Stimulated activated naive CD8-positive, alpha-beta T cell treated with anti-CD3 and anti-CD28 coated beads, Interleukin-15, Interleukin-2, amounts not matched to agents 100 U/mL and 50 U/mL, for 24 hours (primary cell): ENCODE measurements around the gene MIER3.

Experiments used
- ATAC-seq: fragments of 150-1000 bp; cut with Tn5 transposase; one replicate; pipeline ENCODE4 v1.10.0; 2021
- DNase-seq: peaks from one replicate; pipeline ENCODE4 v3.0.0; 2021

The MIER3 gene

DNA sequence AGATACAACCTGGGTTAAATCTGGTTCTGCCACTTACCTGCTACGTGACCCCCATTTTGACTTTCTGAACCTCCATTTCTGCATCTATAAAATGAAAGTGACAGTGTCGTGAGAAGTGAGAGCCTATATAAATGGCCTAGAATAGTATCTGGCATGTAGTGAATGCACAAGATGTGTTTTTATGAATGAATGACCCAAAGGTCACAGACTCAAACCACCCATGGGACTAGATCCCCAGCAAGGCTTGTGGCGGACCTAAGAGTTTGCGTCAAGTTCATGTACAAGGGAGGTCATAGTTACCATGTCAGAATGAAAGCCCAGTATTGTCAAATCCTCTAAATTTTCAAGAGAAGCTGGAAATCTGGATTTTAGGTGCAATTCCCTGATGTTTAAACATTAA lies 53.7 kb downstream of the MIER3 start:
- DNase-seq (no peak), ATAC-seq (no peak)

DNA sequence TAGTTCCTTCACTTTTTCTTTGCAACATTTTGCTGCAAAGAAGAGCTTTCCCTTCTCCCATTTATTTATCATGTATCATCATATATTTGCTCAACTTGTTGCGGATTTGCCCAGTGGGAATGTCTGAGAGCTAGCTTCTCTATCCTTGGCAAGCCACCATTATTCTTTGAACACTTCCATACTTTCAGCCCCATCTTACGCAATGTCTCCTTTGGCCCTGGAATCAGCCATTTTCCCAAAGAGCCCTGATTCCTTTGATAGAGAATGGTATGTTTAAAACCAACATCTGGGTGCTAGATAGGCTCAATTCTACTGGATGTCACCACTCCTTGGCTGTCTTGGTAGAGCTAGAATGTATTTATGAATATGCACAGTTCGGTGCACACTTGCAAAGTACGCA lies 55.2 kb downstream of the MIER3 start:
- no peak for DNase-seq
- no peak for ATAC-seq

DNA sequence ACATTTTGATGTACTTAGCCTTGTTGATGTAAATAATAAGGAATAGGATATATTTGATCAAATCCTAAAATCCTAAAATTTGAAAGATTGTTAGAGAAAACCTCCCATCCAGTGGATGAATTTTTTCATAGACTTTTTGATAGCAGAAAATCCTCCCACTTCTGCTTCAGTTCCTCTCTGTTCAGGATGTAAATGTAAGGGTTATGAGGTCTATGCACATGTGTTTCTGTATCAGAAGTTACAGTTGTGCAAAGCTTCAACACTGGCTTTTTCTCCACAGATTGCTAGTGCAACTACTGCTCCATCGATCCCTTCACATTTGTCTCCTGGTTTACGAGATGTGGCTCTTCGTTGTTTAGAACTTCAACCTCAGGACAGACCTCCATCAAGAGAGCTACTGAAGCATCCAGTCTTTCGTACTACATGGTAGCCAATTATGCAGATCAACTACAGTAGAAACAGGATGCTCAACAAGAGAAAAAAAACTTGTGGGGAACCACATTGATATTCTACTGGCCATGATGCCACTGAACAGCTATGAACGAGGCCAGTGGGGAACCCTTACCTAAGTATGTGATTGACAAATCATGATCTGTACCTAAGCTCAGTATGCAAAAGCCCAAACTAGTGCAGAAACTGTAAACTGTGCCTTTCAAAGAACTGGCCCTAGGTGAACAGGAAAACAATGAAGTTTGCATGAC lies 58.5 kb downstream of the MIER3 start:
- no peak for ATAC-seq

DNA sequence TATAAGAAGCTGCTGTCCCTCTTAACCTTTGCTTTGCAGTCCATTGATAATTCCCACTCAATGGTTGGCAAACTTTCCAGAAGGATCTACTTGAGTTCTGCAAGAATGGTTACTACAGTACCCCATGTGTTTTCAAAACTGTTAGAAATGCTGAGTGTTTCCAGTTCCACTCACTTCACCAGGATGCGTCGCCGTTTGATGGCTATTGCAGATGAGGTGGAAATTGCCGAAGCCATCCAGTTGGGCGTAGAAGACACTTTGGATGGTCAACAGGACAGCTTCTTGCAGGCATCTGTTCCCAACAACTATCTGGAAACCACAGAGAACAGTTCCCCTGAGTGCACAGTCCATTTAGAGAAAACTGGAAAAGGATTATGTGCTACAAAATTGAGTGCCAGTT lies 70.4 kb downstream of the MIER3 start:
- DNase-seq (no peak), ATAC-seq (no peak)

More for the DNA sequence above, 58.5 kb downstream of the MIER3 start:
- DNase-seq: no peak

DNA sequence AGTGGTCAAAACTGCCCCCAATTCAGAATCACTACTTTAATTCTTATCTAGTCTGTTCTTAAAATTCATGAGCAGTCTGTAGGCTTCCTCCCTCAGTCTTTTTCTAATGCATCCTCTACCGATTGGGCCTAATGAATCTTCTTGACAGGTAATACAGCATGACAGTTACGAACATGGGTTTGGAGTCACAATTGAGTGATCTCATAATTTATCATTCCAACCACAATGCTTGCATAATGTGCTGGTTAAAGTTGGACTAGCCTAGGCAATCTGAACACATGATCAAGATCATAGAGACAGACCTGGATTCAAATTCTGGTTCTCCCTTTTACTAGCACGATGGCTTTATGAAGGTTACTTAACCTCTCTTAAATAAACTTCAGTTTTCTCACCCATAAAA lies 75.6 kb downstream of the MIER3 start:
- ATAC-seq (no peak), DNase-seq (no peak)

GRCh38 chr5:56873056-56873455 lies 78.9 kb downstream of the MIER3 start:
- no peak for DNase-seq
- ATAC-seq: no peak

GRCh38 chr5:56871777-56872176 lies 80.1 kb downstream of the MIER3 start:
- ATAC-seq: no peak

More at GRCh38 chr5:56871777-56872176, 80.1 kb downstream of the MIER3 start:
- no peak for DNase-seq
